ENCODE data around the gene VIM.

GRCh38 chr10:17263580-17263979 is 35.5 kb downstream of the VIM start:
- TF ChIP-seq CTCF (IDR thresholded peaks at IDR 0.05) (no peak), POLR2A (IDR thresholded peaks at IDR 0.05) (no peak)
